Measurements from ENCODE around the gene VTA1.

- TF ChIP-seq, protein P1, sequence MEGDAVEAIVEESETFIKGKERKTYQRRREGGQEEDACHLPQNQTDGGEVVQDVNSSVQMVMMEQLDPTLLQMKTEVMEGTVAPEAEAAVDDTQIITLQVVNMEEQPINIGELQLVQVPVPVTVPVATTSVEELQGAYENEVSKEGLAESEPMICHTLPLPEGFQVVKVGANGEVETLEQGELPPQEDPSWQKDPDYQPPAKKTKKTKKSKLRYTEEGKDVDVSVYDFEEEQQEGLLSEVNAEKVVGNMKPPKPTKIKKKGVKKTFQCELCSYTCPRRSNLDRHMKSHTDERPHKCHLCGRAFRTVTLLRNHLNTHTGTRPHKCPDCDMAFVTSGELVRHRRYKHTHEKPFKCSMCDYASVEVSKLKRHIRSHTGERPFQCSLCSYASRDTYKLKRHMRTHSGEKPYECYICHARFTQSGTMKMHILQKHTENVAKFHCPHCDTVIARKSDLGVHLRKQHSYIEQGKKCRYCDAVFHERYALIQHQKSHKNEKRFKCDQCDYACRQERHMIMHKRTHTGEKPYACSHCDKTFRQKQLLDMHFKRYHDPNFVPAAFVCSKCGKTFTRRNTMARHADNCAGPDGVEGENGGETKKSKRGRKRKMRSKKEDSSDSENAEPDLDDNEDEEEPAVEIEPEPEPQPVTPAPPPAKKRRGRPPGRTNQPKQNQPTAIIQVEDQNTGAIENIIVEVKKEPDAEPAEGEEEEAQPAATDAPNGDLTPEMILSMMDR (IDR thresholded peaks at IDR 0.05 in 8 of 11, conservative IDR thresholded peaks at IDR 0.05 in 3 of 11), result no peak
- TF ChIP-seq POLR2A (IDR thresholded peaks at IDR 0.05) (no peak), POLR2AphosphoS5 (IDR thresholded peaks at IDR 0.05) (no peak)
These were observed 87.1 kb downstream of the VTA1 start for GRCh38 chr6:142233945-142234682.
